ENCODE data around the gene GALNT2.
A peak's percentile ranks its signal among the peaks of the same experiment; 100 is the strongest.

Gene GALNT2

GRCh38 chr1:230077011-230077410, 10.0 kb downstream of the GALNT2 start:
- Histone ChIP-seq H3K27me3 (no peaks in the 10 kb centered on the region), H3K9me3 (0 out of 2 replicates have a peak, but pooled peaks cover 7% of the 10 kb centered on the region), H3K27ac (no peak overlapping the region), H4K20me1 (peaks cover 100% of the 10 kb centered on the region), H3K9ac (no peak overlapping the region), H3K4me2 (peak overlapping the region; percentile 86), H3K4me1 (peaks cover 99% of the 10 kb centered on the region), H3K4me3 (no peak overlapping the region), H3K36me3 (peaks cover 84% of the 10 kb centered on the region)
- no peak for TF ChIP-seq Cebpa-rat (IDR thresholded peaks at IDR 0.05)

GRCh38 chr1:230077436-230078213, 10.6 kb downstream of the GALNT2 start:
- Histone ChIP-seq H3K4me2 (peak overlapping the region; percentile 86; the same call in 1 of the 2 replicates), H3K9me3 (0 out of 2 replicates have a peak, but pooled peaks cover 7% of the 10 kb centered on the region), H3K27me3 (no peaks in the 10 kb centered on the region), H3K36me3 (peaks cover 86% of the 10 kb centered on the region), H3K4me3 (no peak overlapping the region), H3K9ac (no peak overlapping the region), H3K4me1 (peaks cover 98% of the 10 kb centered on the region), H4K20me1 (peaks cover 100% of the 10 kb centered on the region), H3K27ac (no peak overlapping the region)
- no peak for TF ChIP-seq Cebpa-rat (IDR thresholded peaks at IDR 0.05)

GRCh38 chr1:230079199-230080024, 12.4 kb downstream of the GALNT2 start:
- H3K36me3 ChIP-seq, result peaks cover 81% of the 10 kb centered on the region
- H3K27ac ChIP-seq, result peak overlapping the region; percentile 23; the same call in 1 of the 2 replicates
- peak overlapping the region; percentile 7; the same call in 1 of the 2 replicates for H3K9ac ChIP-seq
- peaks cover 98% of the 10 kb centered on the region for H3K4me1 ChIP-seq
- H4K20me1 ChIP-seq, result peaks cover 100% of the 10 kb centered on the region
- no peaks in the 10 kb centered on the region for H3K27me3 ChIP-seq
- H3K4me2 ChIP-seq, result no peak overlapping the region
- TF ChIP-seq Cebpa-rat (IDR thresholded peaks at IDR 0.05), result no peak
- H3K4me3 ChIP-seq, result no peak overlapping the region
- H3K9me3 ChIP-seq, result 0 out of 2 replicates have a peak, but pooled peaks cover 7% of the 10 kb centered on the region

- H3K27me3 ChIP-seq, result no peaks in the 10 kb centered on the region
- H4K20me1 ChIP-seq, result peaks cover 100% of the 10 kb centered on the region
- H3K9me3 ChIP-seq, result 0 out of 2 replicates have a peak, but pooled peaks cover 7% of the 10 kb centered on the region
- H3K4me1 ChIP-seq, result peaks cover 98% of the 10 kb centered on the region
- no peak overlapping the region for H3K9ac ChIP-seq
- no peak for TF ChIP-seq Cebpa-rat (IDR thresholded peaks at IDR 0.05)
- H3K4me2 ChIP-seq, result no peak overlapping the region
- no peak overlapping the region for H3K27ac ChIP-seq
- no peak overlapping the region for H3K4me3 ChIP-seq
- peaks cover 73% of the 10 kb centered on the region for H3K36me3 ChIP-seq
Measured at GRCh38 chr1:230080822-230081221, 13.8 kb downstream of the GALNT2 start.

GRCh38 chr1:230081751-230082150, 14.7 kb downstream of the GALNT2 start:
- no peak overlapping the region for H3K4me2 ChIP-seq

GRCh38 chr1:230082211-230082610, 15.2 kb downstream of the GALNT2 start:
- Histone ChIP-seq H3K4me2 (no peak overlapping the region), H3K27ac (no peak overlapping the region), H3K27me3 (no peaks in the 10 kb centered on the region), H3K36me3 (peaks cover 59% of the 10 kb centered on the region), H3K9me3 (0 out of 2 replicates have a peak, but pooled peaks cover 7% of the 10 kb centered on the region), H3K4me1 (peaks cover 98% of the 10 kb centered on the region), H4K20me1 (peaks cover 100% of the 10 kb centered on the region), H3K4me3 (no peak overlapping the region), H3K9ac (no peak overlapping the region)
- no peak for TF ChIP-seq Cebpa-rat (IDR thresholded peaks at IDR 0.05)

More at GRCh38 chr1:230081751-230082150, 14.7 kb downstream of the GALNT2 start:
- Histone ChIP-seq H3K9ac (no peak overlapping the region), H3K27ac (no peak overlapping the region), H3K4me1 (peaks cover 98% of the 10 kb centered on the region), H3K27me3 (no peaks in the 10 kb centered on the region), H3K36me3 (peaks cover 64% of the 10 kb centered on the region), H3K4me3 (no peak overlapping the region), H4K20me1 (peaks cover 100% of the 10 kb centered on the region), H3K9me3 (0 out of 2 replicates have a peak, but pooled peaks cover 7% of the 10 kb centered on the region)
- TF ChIP-seq Cebpa-rat (IDR thresholded peaks at IDR 0.05), result no peak

- peaks cover 98% of the 10 kb centered on the region for H3K4me1 ChIP-seq
- peaks cover 54% of the 10 kb centered on the region for H3K36me3 ChIP-seq
- H3K4me2 ChIP-seq, result peak overlapping the region; percentile 78
- no peaks in the 10 kb centered on the region for H3K27me3 ChIP-seq
- no peak for TF ChIP-seq Cebpa-rat (IDR thresholded peaks at IDR 0.05)
- 0 out of 2 replicates have a peak, but pooled peaks cover 7% of the 10 kb centered on the region for H3K9me3 ChIP-seq
- H4K20me1 ChIP-seq, result peaks cover 100% of the 10 kb centered on the region
- no peak overlapping the region for H3K4me3 ChIP-seq
- H3K9ac ChIP-seq, result no peak overlapping the region
- H3K27ac ChIP-seq, result 0 out of 2 replicates have a peak overlapping the region, but pooled peaks have one; percentile 55
Measured at GRCh38 chr1:230083053-230083452, 16.0 kb downstream of the GALNT2 start.

- H4K20me1 ChIP-seq, result peaks cover 100% of the 10 kb centered on the region
- peak overlapping the region; percentile 61; the same call in 1 of the 2 replicates for H3K9ac ChIP-seq
- H3K27me3 ChIP-seq, result no peaks in the 10 kb centered on the region
- peak overlapping the region; percentile 78 for H3K4me2 ChIP-seq
- H3K4me1 ChIP-seq, result peaks cover 98% of the 10 kb centered on the region
- H3K36me3 ChIP-seq, result peaks cover 53% of the 10 kb centered on the region
- 0 out of 2 replicates have a peak overlapping the region, but pooled peaks have one; percentile 24 for H3K4me3 ChIP-seq
- no peak for TF ChIP-seq Cebpa-rat (IDR thresholded peaks at IDR 0.05)
- peak overlapping the region; percentile 55; the same call in 1 of the 2 replicates for H3K27ac ChIP-seq
- 0 out of 2 replicates have a peak, but pooled peaks cover 7% of the 10 kb centered on the region for H3K9me3 ChIP-seq
Measured at GRCh38 chr1:230083746-230084407, 16.8 kb downstream of the GALNT2 start.
